Trophoblast cell (in vitro differentiated cells and primary cell): ENCODE results near the gene HDGFL3.
A peak's percentile ranks its signal among the peaks of the same experiment; 100 is the strongest.

ENCODE experiments used
- DNase-seq, 2 donors: peaks; one replicate each; pipeline ENCODE4 v3.0.0-alpha.2; 2016
- H2AFZ ChIP-seq: 2 replicates; pipeline ENCODE4 v1.6.1; 2013; ENCODE audit warnings: low read length, moderate library complexity, mild to moderate bottlenecking; ENCODE audit not compliant: insufficient read depth, poor library complexity
- H2AK5ac ChIP-seq: 2 replicates; pipeline ENCODE4 v1.6.1; 2013; ENCODE audit warnings: mild to moderate bottlenecking, low read length
- H2BK120ac ChIP-seq: 2 replicates; pipeline ENCODE4 v1.6.1; 2013; ENCODE audit warnings: low read length, mild to moderate bottlenecking, moderate library complexity; ENCODE audit not compliant: insufficient read depth, poor library complexity
- H2BK12ac ChIP-seq: 2 replicates; pipeline ENCODE4 v1.6.1; 2013; ENCODE audit warnings: mild to moderate bottlenecking, low read length, moderate library complexity
- H2BK5ac ChIP-seq: 2 replicates; pipeline ENCODE4 v1.6.1; 2013; ENCODE audit warnings: low read length, low read depth, moderate library complexity, mild to moderate bottlenecking; ENCODE audit not compliant: poor library complexity
- H3K14ac ChIP-seq: 2 replicates; pipeline ENCODE4 v1.6.1; 2013; ENCODE audit warnings: mild to moderate bottlenecking, low read length
- H3K18ac ChIP-seq: 2 replicates; pipeline ENCODE4 v1.6.1; 2013; ENCODE audit warnings: mild to moderate bottlenecking, low read length
- H3K23ac ChIP-seq: 2 replicates; pipeline ENCODE4 v1.6.1; 2013; ENCODE audit warnings: low read length
- H3K27ac ChIP-seq: 2 replicates; pipeline ENCODE4 v1.5.1; 2013; ENCODE audit warnings: low read depth, mild to moderate bottlenecking, inconsistent platforms, low read length, moderate library complexity
- H3K27me3 ChIP-seq: 2 replicates; pipeline ENCODE4 v1.6.1; 2013; ENCODE audit warnings: inconsistent platforms, mild to moderate bottlenecking, low read length, moderate library complexity; ENCODE audit not compliant: insufficient read depth
- H3K36me3 ChIP-seq, 2 experiments: 1 replicate in 1 of 2; 2 replicates in 1 of 2; pipeline ENCODE4 v1.6.1; 2013; ENCODE audit warnings: low read length in 2 of 2, mild to moderate bottlenecking in 2 of 2, moderate library complexity in 1 of 2; ENCODE audit not compliant: insufficient read depth in 2 of 2, control insufficient read depth in 1 of 2
- H3K4ac ChIP-seq: 2 replicates; pipeline ENCODE4 v1.6.1; 2013; ENCODE audit warnings: low read depth, mild to moderate bottlenecking, low read length, moderate library complexity
- H3K4me1 ChIP-seq, 2 experiments: 1 replicate in 1 of 2; 2 replicates in 1 of 2; pipeline ENCODE4 v1.6.1; 2013; ENCODE audit warnings: low read length in 2 of 2, mild to moderate bottlenecking in 2 of 2, moderate library complexity in 1 of 2; ENCODE audit not compliant: insufficient read depth in 2 of 2, control insufficient read depth in 1 of 2
- H3K4me2 ChIP-seq: 2 replicates; pipeline ENCODE4 v1.6.1; 2013; ENCODE audit warnings: inconsistent platforms, mild to moderate bottlenecking, low read length, moderate library complexity
- H3K4me3 ChIP-seq: 2 replicates; pipeline ENCODE4 v1.5.1; 2013; ENCODE audit warnings: mild to moderate bottlenecking, low read depth, low read length, inconsistent platforms
- H3K79me1 ChIP-seq: one replicate; pipeline ENCODE4 v1.6.1; 2013; ENCODE audit warnings: low read length
- H3K79me2 ChIP-seq: 2 replicates; pipeline ENCODE4 v1.6.1; 2013; ENCODE audit warnings: low read length, mild to moderate bottlenecking; ENCODE audit not compliant: control insufficient read depth, insufficient read depth, poor library complexity
- H3K9ac ChIP-seq: 2 replicates; pipeline ENCODE4 v1.6.1; 2013; ENCODE audit warnings: mild to moderate bottlenecking, low read length
- H3K9me3 ChIP-seq: 2 replicates; pipeline ENCODE4 v1.6.1; 2013; ENCODE audit warnings: low read depth, mild to moderate bottlenecking, control low read depth, inconsistent platforms, low read length; ENCODE audit not compliant: insufficient read depth
- H4K12ac ChIP-seq: 2 replicates; pipeline ENCODE4 v1.6.1; 2013; ENCODE audit warnings: low read depth, mild to moderate bottlenecking, low read length, moderate library complexity
- H4K8ac ChIP-seq: 2 replicates; pipeline ENCODE4 v1.6.1; 2013; ENCODE audit warnings: low read depth, mild to moderate bottlenecking, low read length, moderate library complexity
- H4K91ac ChIP-seq: one replicate; pipeline ENCODE4 v1.6.1; 2013; ENCODE audit warnings: low read depth, mild to moderate bottlenecking, low read length, moderate library complexity
- WGBS: extraction: QIAGEN DNeasy Blood & Tissue Kit; methylation state at CpG from one replicate; pipeline ENCODE4 v1.1.7; 2013; ENCODE audit warnings: missing lambda C conversion rate; ENCODE audit not compliant: insufficient read length, insufficient coverage; ENCODE audit errors: extremely low coverage; 5-methylcytosine and 5-hydroxymethylcytosine counted together

Gene HDGFL3

DNA sequence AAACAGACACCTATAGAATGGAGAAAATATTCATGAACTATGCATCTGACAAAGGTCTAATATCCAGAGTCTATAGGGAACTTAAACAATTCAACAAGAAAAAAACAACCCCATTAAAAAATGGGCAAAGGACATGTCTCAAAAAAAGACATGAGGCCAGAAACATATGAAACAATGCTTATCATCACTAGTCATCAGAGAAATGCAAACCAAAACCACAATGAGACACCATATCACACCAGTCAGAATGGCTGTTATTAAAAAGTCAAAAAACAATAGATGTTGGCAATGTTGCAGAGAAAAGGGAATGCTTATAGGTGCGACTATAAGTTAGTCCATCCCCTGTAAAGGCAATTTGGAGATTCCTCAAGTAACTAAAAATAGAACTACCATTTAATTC lies 11.4 kb upstream of the HDGFL3 start:
- Histone ChIP-seq H4K8ac (no peak overlapping the region), H2BK12ac (no peak overlapping the region), H3K9me3 (peaks cover 3% of the 10 kb centered on the region), H3K9ac (no peak overlapping the region), H3K79me1 (no peaks in the 10 kb centered on the region), H3K4me3 (no peak overlapping the region), H2BK120ac (no peak overlapping the region), H3K27ac (no peak overlapping the region), H3K23ac (no peak overlapping the region), H3K36me3 (no peaks in the 10 kb centered on the region), H3K4me1 (no peaks in the 10 kb centered on the region), H2AK5ac (no peak overlapping the region), H3K27me3 (no peaks in the 10 kb centered on the region), H4K91ac (no peak overlapping the region), H3K18ac (no peak overlapping the region), H4K12ac (no peak overlapping the region), H3K4me2 (no peak overlapping the region), H2AFZ (no peak overlapping the region), H3K79me2 (no peaks in the 10 kb centered on the region), H3K14ac (no peak overlapping the region), H2BK5ac (no peak overlapping the region), H3K4ac (no peak overlapping the region)
- DNase-seq, result no peak
- no CpG with 5 or more reads among the region's 1 CpG for WGBS

DNA sequence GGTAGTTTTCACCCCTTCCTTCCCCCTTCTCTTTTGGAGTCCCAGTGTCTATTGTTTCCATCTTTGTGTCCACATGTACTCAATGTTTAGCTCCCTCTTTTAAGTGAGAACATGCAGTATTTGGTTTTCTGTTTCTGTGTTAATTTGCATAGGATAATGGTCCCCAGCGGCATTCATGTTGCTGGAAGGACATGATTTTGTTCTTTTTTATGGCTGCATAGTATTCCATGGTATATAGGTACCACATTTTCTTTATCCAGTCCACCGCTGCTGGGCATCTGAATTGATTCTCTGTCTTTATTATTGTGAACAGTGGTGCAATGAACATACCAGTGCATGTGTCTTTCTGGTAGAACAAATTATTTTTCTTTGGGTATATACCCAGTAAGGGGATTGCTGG lies 7.7 kb upstream of the HDGFL3 start:
- H3K4me2 ChIP-seq, result no peak overlapping the region
- H3K9me3 ChIP-seq, result peaks cover under 1% of the 10 kb centered on the region
- H3K79me1 ChIP-seq, result no peaks in the 10 kb centered on the region
- no peak overlapping the region for H3K9ac ChIP-seq
- no peak overlapping the region for H3K14ac ChIP-seq
- H3K4ac ChIP-seq, result no peak overlapping the region
- no peak overlapping the region for H3K18ac ChIP-seq
- no peaks in the 10 kb centered on the region for H3K79me2 ChIP-seq
- no peak overlapping the region for H2AK5ac ChIP-seq
- H3K23ac ChIP-seq, result no peak overlapping the region
- WGBS, result no CpG with 5 or more reads among the region's 2 CpGs
- no peaks in the 10 kb centered on the region for H3K4me1 ChIP-seq
- DNase-seq, result no peak
- no peaks in the 10 kb centered on the region for H3K27me3 ChIP-seq
- H4K91ac ChIP-seq, result no peak overlapping the region
- H4K12ac ChIP-seq, result no peak overlapping the region
- H3K27ac ChIP-seq, result no peak overlapping the region
- H2BK120ac ChIP-seq, result no peak overlapping the region
- no peak overlapping the region for H2BK12ac ChIP-seq
- H3K4me3 ChIP-seq, result no peak overlapping the region
- no peaks in the 10 kb centered on the region for H3K36me3 ChIP-seq
- no peak overlapping the region for H2AFZ ChIP-seq
- H4K8ac ChIP-seq, result no peak overlapping the region
- no peak overlapping the region for H2BK5ac ChIP-seq

DNA sequence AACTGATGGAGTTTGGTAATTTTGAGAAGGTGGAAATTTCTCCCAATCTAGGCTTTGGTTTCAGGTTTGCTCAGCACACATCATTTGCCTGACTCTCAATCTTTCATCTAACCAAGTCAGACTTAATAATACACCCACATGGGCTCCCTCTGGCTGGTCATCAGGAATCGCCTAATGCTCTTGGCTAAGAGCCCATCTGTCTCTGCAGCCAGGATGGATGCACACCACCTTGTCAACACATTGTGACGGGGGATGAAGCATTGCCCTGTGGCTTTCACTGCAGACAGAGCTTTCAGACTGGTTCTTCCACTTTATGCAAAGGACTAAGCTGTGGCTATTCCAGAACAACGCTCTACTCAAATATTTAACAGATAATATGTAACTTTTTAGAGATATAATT lies 3.0 kb upstream of the HDGFL3 start:
- no peak overlapping the region for H3K9ac ChIP-seq
- H2BK120ac ChIP-seq, result no peak overlapping the region
- H2AFZ ChIP-seq, result no peak overlapping the region
- no peaks in the 10 kb centered on the region for H3K36me3 ChIP-seq
- H4K8ac ChIP-seq, result no peak overlapping the region
- H4K91ac ChIP-seq, result no peak overlapping the region
- WGBS, result no CpG with 5 or more reads among the region's 3 CpGs
- H3K79me1 ChIP-seq, result peaks cover 20% of the 10 kb centered on the region
- H3K27ac ChIP-seq, result no peak overlapping the region
- H3K18ac ChIP-seq, result no peak overlapping the region
- DNase-seq, result no peak
- H3K79me2 ChIP-seq, result peaks cover 13% of the 10 kb centered on the region
- no peak overlapping the region for H2BK5ac ChIP-seq
- no peak overlapping the region for H3K14ac ChIP-seq
- no peak overlapping the region for H4K12ac ChIP-seq
- H2AK5ac ChIP-seq, result no peak overlapping the region
- no peak overlapping the region for H3K4me3 ChIP-seq
- H3K27me3 ChIP-seq, result no peaks in the 10 kb centered on the region
- H3K4me1 ChIP-seq, result no peaks in the 10 kb centered on the region
- no peaks in the 10 kb centered on the region for H3K9me3 ChIP-seq
- H3K4ac ChIP-seq, result no peak overlapping the region
- no peak overlapping the region for H2BK12ac ChIP-seq
- H3K23ac ChIP-seq, result no peak overlapping the region
- no peak overlapping the region for H3K4me2 ChIP-seq

DNA sequence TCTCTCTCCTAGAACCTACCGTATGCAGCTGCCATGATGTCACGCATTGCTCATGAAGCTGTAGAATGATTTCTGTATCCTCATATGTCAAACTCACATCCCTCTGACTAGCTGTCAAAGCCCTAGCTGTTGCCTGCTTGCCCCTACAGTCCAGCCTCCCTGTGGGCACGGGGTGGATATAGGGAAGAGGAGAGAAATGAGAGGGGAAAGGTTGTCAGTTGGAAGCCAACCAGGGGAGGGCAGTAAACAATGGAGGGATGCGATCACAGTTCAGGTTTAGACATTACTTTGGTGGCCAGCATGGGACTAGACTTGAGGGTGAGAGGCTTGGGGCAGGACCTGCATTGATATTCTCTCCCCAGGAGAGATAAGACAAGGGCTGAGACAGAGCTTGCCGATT lies 1.7 kb upstream of the HDGFL3 start:
- peak in 1 of 2 donors; percentile 7 for DNase-seq
- Histone ChIP-seq H3K14ac (no peak overlapping the region), H3K79me2 (peaks cover 13% of the 10 kb centered on the region), H2BK12ac (no peak overlapping the region), H3K4ac (no peak overlapping the region), H3K9me3 (no peaks in the 10 kb centered on the region), H2AK5ac (no peak overlapping the region), H2BK120ac (no peak overlapping the region), H3K27me3 (no peaks in the 10 kb centered on the region), H4K8ac (no peak overlapping the region), H3K18ac (no peak overlapping the region), H3K4me3 (no peak overlapping the region), H3K79me1 (peaks cover 20% of the 10 kb centered on the region), H3K23ac (no peak overlapping the region), H2BK5ac (no peak overlapping the region), H4K12ac (no peak overlapping the region), H3K4me2 (no peak overlapping the region), H3K36me3 (no peaks in the 10 kb centered on the region), H3K27ac (no peak overlapping the region), H4K91ac (no peak overlapping the region), H2AFZ (no peak overlapping the region), H3K9ac (no peak overlapping the region), H3K4me1 (no peaks in the 10 kb centered on the region)
- WGBS, result no CpG with 5 or more reads among the region's 5 CpGs
